ENCODE measurements around the gene PRKAR1B. TPM values are rescaled to one million over a fixed set of nuclear protein-coding genes. Genes with fewer than 3 reads are reported as not detected.

PRKAR1B gene
- total RNA-seq, 2 experiments from 2014 or later = 48.7 to 49.9 TPM

GRCh38 chr7:728602-729001, 1.5 kb upstream of the PRKAR1B start:
- TF ChIP-seq CTCF (IDR thresholded peaks at IDR 0.05) = no peak
- intact Hi-C loops (cut with micrococcal nuclease) = loop anchor here (5.0 kb wide), 1 partner anchor 111 kb away; no protein-coding TSS in a partner anchor
- DNase-seq (no peak), ATAC-seq (no peak)
- H3K27ac Mint-ChIP-seq = peak overlapping the region; percentile 57
- peaks cover 36% of the 10 kb centered on the region for H3K4me1 Mint-ChIP-seq (ENCODE audit: low read depth)
- H3K9me3 Mint-ChIP-seq = peaks cover 4% of the 10 kb centered on the region
- ChIA-PET POLR2A (interaction anchor here (0.9 to 1.0 kb wide), 2 partner anchors 22 to 144 kb away, joined by 3 read pairs; no protein-coding TSS in a partner anchor), CTCF (interaction anchor here (1.0 kb wide), 1 partner anchor 395 kb away, joined by 3 read pairs; no protein-coding TSS in a partner anchor)
- no peaks in the 10 kb centered on the region for H3K27me3 Mint-ChIP-seq
- peaks cover 40% of the 10 kb centered on the region for H3K36me3 Mint-ChIP-seq (ENCODE audit: low read depth)
- H3K4me3 Mint-ChIP-seq = peak overlapping the region; percentile 85

GRCh38 chr7:727806-728460, 852 bp upstream of the PRKAR1B start:
- DNase-seq (no peak), ATAC-seq (no peak)
- Mint-ChIP-seq H3K36me3 (ENCODE audit: low read depth) (peaks cover 47% of the 10 kb centered on the region), H3K4me1 (ENCODE audit: low read depth) (peaks cover 36% of the 10 kb centered on the region), H3K27me3 (no peaks in the 10 kb centered on the region), H3K9me3 (peaks cover under 1% of the 10 kb centered on the region), H3K27ac (peak overlapping the region; percentile 57), H3K4me3 (peak overlapping the region; percentile 85)
- ChIA-PET CTCF (interaction anchor here (1.0 kb wide), 1 partner anchor 395 kb away, joined by 3 read pairs; no protein-coding TSS in a partner anchor), POLR2A (interaction anchor here (0.9 to 1.0 kb wide), 2 partner anchors 23 to 145 kb away, joined by 3 read pairs; no protein-coding TSS in a partner anchor)
- intact Hi-C loops (cut with micrococcal nuclease) = loop anchor here (5.0 kb wide), 1 partner anchor 111 kb away; no protein-coding TSS in a partner anchor
- no peak for TF ChIP-seq CTCF (IDR thresholded peaks at IDR 0.05)

DNA sequence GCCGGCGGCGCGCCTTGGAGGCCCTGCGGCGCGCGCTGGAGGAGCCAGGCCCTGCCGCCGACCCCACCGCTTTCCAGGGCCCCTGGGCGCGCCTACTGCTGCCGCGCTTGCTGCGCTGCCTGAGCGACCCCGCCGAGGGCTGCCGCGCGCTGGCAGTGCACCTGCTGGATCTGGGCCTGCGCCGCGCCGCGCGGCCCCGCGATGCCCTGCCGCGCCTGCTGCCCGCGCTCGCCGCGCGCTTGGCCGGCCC, 302 bp downstream of the PRKAR1B start:
- no peak overlapping the region for H3K27ac Mint-ChIP-seq
- TF ChIP-seq CTCF (IDR thresholded peaks at IDR 0.05) = no peak
- peaks cover 52% of the 10 kb centered on the region for H3K36me3 Mint-ChIP-seq (ENCODE audit: low read depth)
- intact Hi-C loops (cut with micrococcal nuclease) = loop anchor here (5.0 kb wide), 1 partner anchor 109 kb away; no protein-coding TSS in a partner anchor
- H3K4me3 Mint-ChIP-seq = no peak overlapping the region
- peaks cover 3% of the 10 kb centered on the region for H3K9me3 Mint-ChIP-seq
- H3K27me3 Mint-ChIP-seq = no peaks in the 10 kb centered on the region
- peaks cover 36% of the 10 kb centered on the region for H3K4me1 Mint-ChIP-seq (ENCODE audit: low read depth)
- ChIA-PET POLR2A (interaction anchor here (1.0 to 2.2 kb wide), 3 partner anchors 116 to 131 kb away, joined by 3 to 8 read pairs (median 4); no protein-coding TSS in a partner anchor), CTCF (no interaction called here)
- no peak for DNase-seq
- ATAC-seq = peak; percentile 32

GRCh38 chr7:726084-726853, 812 bp downstream of the PRKAR1B start, which contains the start of gene DNAAF5:
Gene DNAAF5, plus strand, starts transcription at chr7:726699. Its CDS starts 22 bp downstream, at chr7:726721.
- CTCF ChIA-PET = no interaction called here
- Mint-ChIP-seq H3K27me3 (no peaks in the 10 kb centered on the region), H3K36me3 (ENCODE audit: low read depth) (peaks cover 51% of the 10 kb centered on the region), H3K4me3 (peak within 1 kb of the TSS; percentile 87), H3K4me1 (ENCODE audit: low read depth) (peaks cover 36% of the 10 kb centered on the region), H3K27ac (peak within 1 kb of the TSS; percentile 82), H3K9me3 (peaks cover 6% of the 10 kb centered on the region)
- DNase-seq = peak; percentile 91
- POLR2A ChIA-PET = interaction anchor here (1.0 to 2.2 kb wide), 3 partner anchors 117 to 131 kb away, joined by 3 to 8 read pairs (median 4); no protein-coding TSS in a partner anchor
- TF ChIP-seq CTCF (IDR thresholded peaks at IDR 0.05) = no peak
- peak; percentile 90 for ATAC-seq
- intact Hi-C loops (cut with micrococcal nuclease) = loop anchor here (5.0 kb wide), 1 partner anchor 109 kb away; no protein-coding TSS in a partner anchor
